ENCODE measurements around the gene PACS1. TPM values are rescaled to one million over a fixed set of nuclear protein-coding genes. Genes with fewer than 3 reads are reported as not detected.
A peak's percentile ranks its signal among the peaks of the same experiment; 100 is the strongest.

PACS1 gene
- total RNA-seq (100 to 1,000 TPM; 179 to 183 TPM), total RNA-seq (25.3 to 481 (median 126) reads per million in 172 experiments)
- polyA plus RNA-seq (2013, experiment 1 of 2) = 120 TPM
- polyA plus RNA-seq (2013, experiment 2 of 2) = 131 TPM

- H3K36me3 Mint-ChIP-seq (ENCODE audit: low read depth) = peaks cover 86% of the 10 kb centered on the region
These were observed at the start of gene PACS1 for GRCh38 chr11:66069715-66070603. PACS1 (plus strand) TSS chr11:66070272; CDS start chr11:66070487, 215 bp downstream.

GRCh38 chr11:66020618-66021357 is 49.3 kb upstream of the PACS1 start:
- intact Hi-C loops (cut with DNase I, micrococcal nuclease) = no loop called here
- H3K27ac Mint-ChIP-seq = no peak overlapping the region

More at GRCh38 chr11:66069715-66070603, at the start of gene PACS1:
- ChIA-PET POLR2A (interaction anchor here (0.6 to 7.0 kb wide), 18 partner anchors 11 to 573 kb away, joined by 3 to 135 read pairs (median 5); partner anchors contain the start of gene SF3B2), CTCF (interaction anchor here (0.6 to 4.0 kb wide), 15 partner anchors 9 to 163 kb away, joined by 3 to 29 read pairs (median 7); no protein-coding TSS in a partner anchor)
- Mint-ChIP-seq H3K4me1 (ENCODE audit: low read depth) (peaks cover 73% of the 10 kb centered on the region), H3K27ac (peak within 1 kb of the TSS; percentile 94), H3K4me3 (peak within 1 kb of the TSS; percentile 96), H3K9me3 (no peaks in the 10 kb centered on the region), H3K27me3 (no peaks in the 10 kb centered on the region)
- TF ChIP-seq, protein P1, sequence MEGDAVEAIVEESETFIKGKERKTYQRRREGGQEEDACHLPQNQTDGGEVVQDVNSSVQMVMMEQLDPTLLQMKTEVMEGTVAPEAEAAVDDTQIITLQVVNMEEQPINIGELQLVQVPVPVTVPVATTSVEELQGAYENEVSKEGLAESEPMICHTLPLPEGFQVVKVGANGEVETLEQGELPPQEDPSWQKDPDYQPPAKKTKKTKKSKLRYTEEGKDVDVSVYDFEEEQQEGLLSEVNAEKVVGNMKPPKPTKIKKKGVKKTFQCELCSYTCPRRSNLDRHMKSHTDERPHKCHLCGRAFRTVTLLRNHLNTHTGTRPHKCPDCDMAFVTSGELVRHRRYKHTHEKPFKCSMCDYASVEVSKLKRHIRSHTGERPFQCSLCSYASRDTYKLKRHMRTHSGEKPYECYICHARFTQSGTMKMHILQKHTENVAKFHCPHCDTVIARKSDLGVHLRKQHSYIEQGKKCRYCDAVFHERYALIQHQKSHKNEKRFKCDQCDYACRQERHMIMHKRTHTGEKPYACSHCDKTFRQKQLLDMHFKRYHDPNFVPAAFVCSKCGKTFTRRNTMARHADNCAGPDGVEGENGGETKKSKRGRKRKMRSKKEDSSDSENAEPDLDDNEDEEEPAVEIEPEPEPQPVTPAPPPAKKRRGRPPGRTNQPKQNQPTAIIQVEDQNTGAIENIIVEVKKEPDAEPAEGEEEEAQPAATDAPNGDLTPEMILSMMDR (IDR thresholded peaks at IDR 0.05) = no peak
- Histone ChIP-seq H3K4me3 (ENCODE audit: low read length) (peak within 1 kb of the TSS; percentile 87), H3K9me3 (ENCODE audit: control insufficient read depth in 1 of 2, insufficient read depth in 1 of 2, low read length in 2 of 2) (peaks cover 0 to 2% of the 10 kb centered on the region in 2 experiments), H3K4me1 (ENCODE audit: insufficient read depth, low read length) (peaks cover 41% of the 10 kb centered on the region), H3K27me3 (ENCODE audit: control insufficient read depth in 1 of 2, insufficient read depth in 2 of 2, low read length in 2 of 2) (no peaks in the 10 kb centered on the region), H3K27ac (ENCODE audit: low read depth in 1 of 2, low read length in 2 of 2) (peak within 1 kb of the TSS; percentile 81 to 85), H3K36me3 (ENCODE audit: insufficient read depth, low read length) (peaks cover 58% of the 10 kb centered on the region)
- DNase-seq (peak; percentile 54 to 92 (median 73)), ATAC-seq (ENCODE audit: poor library complexity) (peak; percentile 67)
- intact Hi-C loops (cut with DNase I, micrococcal nuclease) = loop anchor here (1.0 to 5.0 kb wide), 8 partner anchors 17 to 64 kb away; partner anchors contain the start of gene SF3B2 (in 2 of the 2)

More at GRCh38 chr11:66020618-66021357, 49.3 kb upstream of the PACS1 start:
- no peaks in the 10 kb centered on the region for H3K36me3 Mint-ChIP-seq (ENCODE audit: low read depth)
- Histone ChIP-seq H3K4me3 (ENCODE audit: low read length) (no peak overlapping the region), H3K36me3 (ENCODE audit: insufficient read depth, low read length) (no peaks in the 10 kb centered on the region), H3K27me3 (ENCODE audit: control insufficient read depth in 1 of 2, insufficient read depth in 2 of 2, low read length in 2 of 2) (no peaks in the 10 kb centered on the region), H3K9me3 (ENCODE audit: control insufficient read depth in 1 of 2, insufficient read depth in 1 of 2, low read length in 2 of 2) (no peaks in the 10 kb centered on the region), H3K4me1 (ENCODE audit: insufficient read depth, low read length) (peaks cover 20% of the 10 kb centered on the region), H3K27ac (ENCODE audit: low read depth in 1 of 2, low read length in 2 of 2) (no peak overlapping the region)
- H3K4me1 Mint-ChIP-seq (ENCODE audit: low read depth) = peaks cover 5% of the 10 kb centered on the region
- no peaks in the 10 kb centered on the region for H3K9me3 Mint-ChIP-seq
- peak in 4 of 14 experiments; percentile 13 to 71 (median 42) for DNase-seq
- TF ChIP-seq, protein P1 (IDR thresholded peaks at IDR 0.05) = no peak
- POLR2A ChIA-PET = no interaction called here
- no peak overlapping the region for H3K4me3 Mint-ChIP-seq
- peaks cover 7% of the 10 kb centered on the region for H3K27me3 Mint-ChIP-seq
- CTCF ChIA-PET = no interaction called here
- no peak for ATAC-seq (ENCODE audit: poor library complexity)

All from CD4-positive, alpha-beta T cell (primary cell).